Sigmoid colon (tissue), 7 donors: Measurements from ENCODE around the gene MARK3. TPM values are rescaled to one million over a fixed set of nuclear protein-coding genes. Genes with fewer than 3 reads are reported as not detected.

Source experiments
- DNase-seq: peaks from one replicate; pipeline ENCODE4 v3.0.0-alpha.2; 2019
- H3K27ac ChIP-seq, 4 donors: fragments of 200-600 bp; sonication (generic); one replicate each; pipeline ENCODE4 v1.5.1; 2016 to 2019; ENCODE audit warnings: mild to moderate bottlenecking in 1 of 4
- H3K27me3 ChIP-seq, 3 donors: fragments of 200-600 bp; sonication (generic); one replicate each; pipeline ENCODE4 v1.5.1; 2019; ENCODE audit warnings: mild to moderate bottlenecking in 1 of 3
- H3K36me3 ChIP-seq, 4 donors: fragments of 200-600 bp; sonication (generic); one replicate each; pipeline ENCODE4 v1.5.1; 2016 to 2019
- H3K4me1 ChIP-seq, 4 donors: fragments of 200-600 bp; sonication (generic); one replicate each; pipeline ENCODE4 v1.5.1; 2017 to 2019
- H3K4me3 ChIP-seq, 4 donors: fragments of 200-600 bp; sonication (generic); one replicate each; pipeline ENCODE4 v1.5.1; 2017 to 2019; ENCODE audit warnings: mild to moderate bottlenecking in 2 of 4, moderate library complexity in 1 of 4
- H3K9me3 ChIP-seq, 4 donors: fragments of 200-600 bp in 3 of 4; sonication (generic) in 3 of 4; one replicate each; pipeline versions ENCODE4 v1.5.1 to v1.6.1; 2013 to 2019
- EP300 ChIP-seq, 4 donors: sonication (generic); formaldehyde crosslinking; IDR thresholded peaks; one replicate each; pipeline ENCODE4 v1.6.1; 2017; ENCODE audit warnings: antibody characterized with exemption in 4 of 4
- POLR2A ChIP-seq, 2 donors: fragments of 450-650 bp; IDR thresholded peaks; one replicate each; pipeline ENCODE4 v1.6.1; 2016; ENCODE audit warnings: antibody characterized with exemption in 2 of 2, mild to moderate bottlenecking in 2 of 2, moderate library complexity in 2 of 2
- POLR2AphosphoS5 ChIP-seq, 4 donors: sonication (generic); formaldehyde crosslinking; IDR thresholded peaks; one replicate each; pipeline ENCODE4 v1.6.1; 2017; ENCODE audit warnings: antibody characterized with exemption in 4 of 4
- WGBS, 2 donors: extraction: QIAGEN DNeasy Blood & Tissue Kit; methylation state at CpG; one replicate each; pipeline ENCODE4 v1.1.7; 2013; 5-methylcytosine and 5-hydroxymethylcytosine counted together
- intact Hi-C: fragments of 100-400 bp; cut with DNase I; formaldehyde crosslinking; loops from one replicate; pipeline ENCODE4 v1.15.1; 2023
- polyA plus RNA-seq, 3 donors: library from polyadenylated mRNA; stranded (reverse); fragments of 200-250 nt; gene quantifications; one replicate each; pipeline ENCODE4 v1.2.3, GENCODE V29; 2013
- total RNA-seq, 4 donors: library from RNA; depleted of rRNA; stranded (reverse); fragments of >200 nt; gene quantifications; one replicate each; pipeline ENCODE4 v1.1.0, GENCODE V29; 2016
- TF ChIP-seq, protein P1 (sequence below), 4 experiments: fragments of 450-650 bp in 3 of 4; fragments of 200-600 bp in 1 of 4; IDR thresholded peaks; one replicate each; pipeline ENCODE4 v1.5.1; 2016 to 2019; ENCODE audit warnings: antibody characterized with exemption in 4 of 4, mild to moderate bottlenecking in 3 of 4, moderate library complexity in 2 of 4
- donor health status: healthy with polysubstance abuse.
- donor health status: Bipolar disorder and iron deficiency.
- donor health status: healthy.

The MARK3 gene
- total and polyA plus RNA-seq, 7 donors, result 21.6 to 104 (median 66.7) TPM

- Histone ChIP-seq H3K36me3 (no peaks in the 10 kb centered on the region), H3K9me3 (no peaks in the 10 kb centered on the region), H3K27ac (no peak overlapping the region), H3K27me3 (no peaks in the 10 kb centered on the region), H3K4me1 (peaks cover 0 to 6% (median 6%) of the 10 kb centered on the region in 4 donors), H3K4me3 (no peak overlapping the region)
- TF ChIP-seq POLR2A (IDR thresholded peaks at IDR 0.05), result no peak
- no peak for TF ChIP-seq EP300 (IDR thresholded peaks at IDR 0.05)
- no peak for TF ChIP-seq POLR2AphosphoS5 (IDR thresholded peaks at IDR 0.05)
- TF ChIP-seq, protein P1, sequence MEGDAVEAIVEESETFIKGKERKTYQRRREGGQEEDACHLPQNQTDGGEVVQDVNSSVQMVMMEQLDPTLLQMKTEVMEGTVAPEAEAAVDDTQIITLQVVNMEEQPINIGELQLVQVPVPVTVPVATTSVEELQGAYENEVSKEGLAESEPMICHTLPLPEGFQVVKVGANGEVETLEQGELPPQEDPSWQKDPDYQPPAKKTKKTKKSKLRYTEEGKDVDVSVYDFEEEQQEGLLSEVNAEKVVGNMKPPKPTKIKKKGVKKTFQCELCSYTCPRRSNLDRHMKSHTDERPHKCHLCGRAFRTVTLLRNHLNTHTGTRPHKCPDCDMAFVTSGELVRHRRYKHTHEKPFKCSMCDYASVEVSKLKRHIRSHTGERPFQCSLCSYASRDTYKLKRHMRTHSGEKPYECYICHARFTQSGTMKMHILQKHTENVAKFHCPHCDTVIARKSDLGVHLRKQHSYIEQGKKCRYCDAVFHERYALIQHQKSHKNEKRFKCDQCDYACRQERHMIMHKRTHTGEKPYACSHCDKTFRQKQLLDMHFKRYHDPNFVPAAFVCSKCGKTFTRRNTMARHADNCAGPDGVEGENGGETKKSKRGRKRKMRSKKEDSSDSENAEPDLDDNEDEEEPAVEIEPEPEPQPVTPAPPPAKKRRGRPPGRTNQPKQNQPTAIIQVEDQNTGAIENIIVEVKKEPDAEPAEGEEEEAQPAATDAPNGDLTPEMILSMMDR (IDR thresholded peaks at IDR 0.05), result no peak
- DNase-seq, result no peak
- WGBS, 2 donors, result 1 to 20% methylated on average over 2 of the region's 2 CpGs
- intact Hi-C loops, result no loop called here
These were observed 4.4 kb upstream of the MARK3 start for GRCh38 chr14:103380719-103381377.

DNA sequence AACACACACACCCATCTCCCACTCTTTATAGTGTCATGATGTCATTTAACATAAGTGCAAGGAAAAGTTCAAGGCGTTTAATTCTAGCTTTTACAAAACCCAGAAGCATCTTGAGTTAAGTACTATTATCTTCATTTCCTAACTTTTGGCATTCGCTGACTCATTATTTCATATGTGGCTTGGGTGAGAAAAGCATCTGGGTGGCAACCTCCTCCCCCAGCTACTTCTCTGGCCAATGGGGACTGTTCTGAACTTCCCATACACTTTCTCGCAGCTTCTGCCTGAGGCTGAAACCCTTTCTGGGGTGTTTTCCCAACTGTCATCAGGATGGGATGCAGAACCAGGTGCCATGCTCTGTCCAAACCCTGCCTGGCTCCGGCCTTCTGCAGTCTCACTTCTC is 2.8 kb upstream of the MARK3 start:
- Histone ChIP-seq H3K36me3 (no peaks in the 10 kb centered on the region), H3K27ac (no peak overlapping the region), H3K4me1 (peaks cover 0 to 17% (median 16%) of the 10 kb centered on the region in 4 donors), H3K9me3 (no peaks in the 10 kb centered on the region), H3K27me3 (no peaks in the 10 kb centered on the region), H3K4me3 (no peak overlapping the region)
- intact Hi-C loops, result no loop called here
- TF ChIP-seq, protein P1 (IDR thresholded peaks at IDR 0.05), result no peak
- TF ChIP-seq EP300 (IDR thresholded peaks at IDR 0.05) (no peak), POLR2AphosphoS5 (IDR thresholded peaks at IDR 0.05) (no peak), POLR2A (IDR thresholded peaks at IDR 0.05) (no peak)
- WGBS, 2 donors, result 66 to 74% methylated on average over 4 of the region's 4 CpGs
- no peak for DNase-seq

DNA sequence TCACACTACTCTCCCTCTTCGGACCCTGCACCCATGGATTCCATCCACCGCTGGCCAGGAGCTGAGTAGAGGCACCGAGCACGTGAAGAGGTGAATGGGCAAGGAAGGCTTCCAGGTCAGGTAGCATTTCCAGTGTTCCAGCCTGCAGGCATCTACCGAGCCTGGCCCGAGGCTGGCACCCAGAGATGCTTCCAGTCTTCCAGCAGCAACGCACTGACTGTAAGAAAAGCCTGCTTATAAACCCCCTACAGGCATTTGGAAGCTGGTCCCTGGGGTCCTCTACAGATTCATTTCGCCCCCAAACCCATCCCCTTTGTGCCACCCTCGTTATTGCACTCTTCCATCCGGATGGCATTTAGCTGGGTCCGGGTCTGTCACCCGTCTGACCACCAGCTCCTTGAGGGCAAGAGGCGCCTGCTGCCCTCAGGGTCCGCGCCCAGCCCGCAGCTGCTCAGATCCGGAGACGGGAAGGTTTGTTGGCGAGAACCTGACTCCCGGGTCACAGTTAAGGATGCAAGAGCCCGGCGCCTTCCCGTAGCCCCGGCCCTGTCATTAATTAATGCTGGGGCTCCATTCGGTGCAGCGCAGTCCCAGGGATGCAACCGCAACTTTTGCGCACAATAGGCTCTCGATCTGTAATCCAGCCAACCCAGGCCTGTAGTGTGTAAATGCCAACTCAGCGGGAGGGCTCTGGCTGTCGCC is 614 bp upstream of the MARK3 start:
- no peaks in the 10 kb centered on the region for H3K9me3 ChIP-seq
- peaks cover 0 to 36% (median 31%) of the 10 kb centered on the region in 4 donors for H3K4me1 ChIP-seq
- 11% methylated on average over 31 of the region's 31 CpGs for WGBS, 2 donors
- peak overlapping the region; percentile 95 to 99 (median 98) for H3K27ac ChIP-seq
- H3K36me3 ChIP-seq, result no peaks in the 10 kb centered on the region
- H3K4me3 ChIP-seq, result peak overlapping the region; percentile 81 to 100 (median 92)
- DNase-seq, result no peak
- no peak for TF ChIP-seq POLR2A (IDR thresholded peaks at IDR 0.05)
- TF ChIP-seq EP300 (IDR thresholded peaks at IDR 0.05), result no peak
- no peak for TF ChIP-seq POLR2AphosphoS5 (IDR thresholded peaks at IDR 0.05)
- TF ChIP-seq, protein P1 (IDR thresholded peaks at IDR 0.05), result no peak
- intact Hi-C loops, result loop anchor here (1.0 kb wide), 1 partner anchor 50 kb away; the partner anchor contains the start of gene EIF5
- no peaks in the 10 kb centered on the region for H3K27me3 ChIP-seq

DNA sequence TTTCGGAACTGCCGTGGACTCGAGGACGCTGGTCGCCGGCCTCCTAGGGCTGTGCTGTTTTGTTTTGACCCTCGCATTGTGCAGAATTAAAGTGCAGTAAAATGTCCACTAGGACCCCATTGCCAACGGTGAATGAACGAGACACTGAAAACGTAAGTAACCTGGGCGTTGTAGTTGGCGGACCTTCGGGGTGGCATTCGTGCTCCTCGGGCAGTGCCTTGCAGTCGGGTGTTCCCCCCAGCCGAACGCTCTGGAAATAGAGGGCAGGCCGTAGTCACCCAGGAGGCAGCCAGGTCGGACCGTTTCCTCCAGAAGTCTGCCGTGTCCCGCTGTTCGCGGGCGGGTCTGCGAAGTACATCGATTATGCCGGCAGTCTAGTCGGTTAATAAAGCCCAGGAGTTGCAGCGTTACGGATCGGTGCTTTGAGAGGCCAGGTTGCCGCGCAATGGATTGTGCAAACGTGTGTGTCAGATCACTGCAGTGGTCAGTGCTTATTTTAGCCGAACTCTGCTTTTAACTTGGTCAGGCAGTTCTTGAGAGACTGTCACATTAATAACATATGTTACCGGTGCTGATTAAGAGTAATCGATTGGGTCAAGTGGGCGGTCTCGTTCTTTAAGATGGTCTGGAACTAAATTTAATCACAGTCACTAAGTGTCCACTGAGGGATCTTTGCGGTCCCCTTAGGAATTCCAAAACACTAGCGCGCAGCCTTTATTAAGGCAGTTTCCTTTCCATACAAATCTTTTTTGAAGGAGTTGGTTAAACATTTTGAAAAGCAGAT is 906 bp downstream of the MARK3 start:
- Histone ChIP-seq H3K27me3 (no peaks in the 10 kb centered on the region), H3K4me1 (peaks cover 0 to 44% (median 41%) of the 10 kb centered on the region in 4 donors), H3K9me3 (no peaks in the 10 kb centered on the region), H3K36me3 (no peaks in the 10 kb centered on the region), H3K4me3 (peak overlapping the region; percentile 81 to 100 (median 92)), H3K27ac (peak overlapping the region; percentile 95 to 99 (median 98))
- TF ChIP-seq, protein P1 (IDR thresholded peaks at IDR 0.05), result no peak
- TF ChIP-seq EP300 (IDR thresholded peaks at IDR 0.05) (no peak), POLR2AphosphoS5 (IDR thresholded peaks at IDR 0.05) (no peak), POLR2A (IDR thresholded peaks at IDR 0.05) (no peak)
- intact Hi-C loops, result loop anchor here (1.0 kb wide), 1 partner anchor 52 kb away; the partner anchor contains the start of gene EIF5
- DNase-seq, result peak; percentile 68
- 0% methylated on average over 44 of the region's 44 CpGs for WGBS, 2 donors
